Right ventricle myocardium inferior (tissue), 1 donor: Measurements from ENCODE around the gene PAK1IP1. TPM values are rescaled to one million over a fixed set of nuclear protein-coding genes. Genes with fewer than 3 reads are reported as not detected.
"Not testable (repeated sequence)": the region's sequence is repeated elsewhere in the genome, so short reads cannot be mapped to it uniquely, and the experiment has no call there.

Experiments used
- ATAC-seq: fragments of 200-7000 bp; cut with Tn5 transposase; one replicate; pipeline ENCODE4 v1.9.1; 2020; ENCODE audit warnings: mild to moderate bottlenecking, moderate library complexity
- DNase-seq: peaks from one replicate; pipeline ENCODE4 v3.0.0; 2021; ENCODE audit errors: missing footprints
- intact Hi-C: fragments of 100-400 bp; cut with DNase I; formaldehyde crosslinking; loops from one replicate; pipeline ENCODE4 v1.11.0; 2022
- total RNA-seq: library from RNA; stranded (reverse); fragmentation: NEBNext Ultra II Directional; extraction: Animal tissue kit (Norgen Biotek cat#: 25700); gene quantifications from one replicate; pipeline ENCODE4 v1.2.1, GENCODE V29; 2021
- donor health status: DM: no; HTN: yes; CAD: no; lungs with severe emphysema.

PAK1IP1 gene
- total RNA-seq, 1 donor from 2014 or later, result 11.5 TPM

- intact Hi-C loops, result no loop called here
- DNase-seq (no peak), ATAC-seq (no peak)
Observed at GRCh38 chr6:10687582-10687981, 7.2 kb upstream of the PAK1IP1 start.

GRCh38 chr6:10690651-10691445 lies 3.9 kb upstream of the PAK1IP1 start:
- DNase-seq, result no peak
- ATAC-seq, result no peak
- intact Hi-C loops, result no loop called here

- ATAC-seq, result no peak
- DNase-seq, result no peak
- intact Hi-C loops, result no loop called here
Observed at GRCh38 chr6:10692965-10693538, 1.7 kb upstream of the PAK1IP1 start.

DNA sequence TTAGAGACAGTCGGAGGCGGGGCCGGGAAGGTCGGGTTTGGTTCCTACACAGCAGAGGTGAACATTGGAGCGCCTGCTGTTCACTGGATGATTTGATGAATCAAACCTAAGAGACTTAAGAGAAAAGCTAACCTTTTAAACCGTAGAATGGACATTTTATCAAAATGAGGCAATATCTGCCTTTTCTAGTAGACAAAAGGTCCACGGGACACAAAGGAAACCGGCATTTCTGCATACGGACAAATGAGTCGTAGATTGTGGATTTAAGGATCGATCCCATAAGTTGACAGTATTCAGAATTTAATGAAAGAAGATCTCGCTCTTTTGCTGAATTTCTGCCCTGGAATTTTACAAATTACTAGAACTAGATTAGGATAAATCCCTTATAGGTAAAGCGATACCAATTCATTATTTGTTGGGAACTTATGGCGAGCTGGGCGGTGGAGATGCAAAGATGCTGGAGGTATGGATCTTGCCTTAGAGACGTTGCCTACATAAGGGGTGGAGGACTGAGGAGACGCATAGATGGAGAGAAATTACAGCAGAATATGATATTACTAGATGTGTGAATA lies 400 bp downstream of the PAK1IP1 start:
- DNase-seq (no peak), ATAC-seq (no peak)
- intact Hi-C loops, result loop anchor here (2.0 kb wide), 3 partner anchors 28 to 110 kb away; partner anchors contain the start of genes TMEM14B and TMEM14C

DNA sequence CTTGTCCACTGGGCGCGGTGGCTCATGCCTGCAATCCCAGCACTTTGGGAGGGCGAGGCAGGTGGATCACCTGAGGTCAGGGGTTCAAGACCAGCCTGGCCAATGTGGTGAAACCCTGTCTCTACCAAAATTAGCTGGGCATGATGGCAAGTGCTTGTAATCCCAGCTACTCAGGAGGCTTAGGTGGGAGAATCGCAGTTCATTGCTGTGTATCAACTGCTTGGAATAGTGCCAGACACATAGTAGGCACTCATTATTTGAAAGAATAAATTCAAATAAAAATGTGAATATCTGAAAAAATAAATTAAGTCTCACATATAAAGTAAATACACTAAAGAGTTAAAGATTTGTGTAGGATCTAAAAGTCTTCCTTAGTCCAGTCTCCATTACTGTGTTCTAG lies 1.9 kb downstream of the PAK1IP1 start:
- DNase-seq (no peak), ATAC-seq (no peak)
- intact Hi-C loops, result no loop called here

GRCh38 chr6:10713962-10714361 lies 19.2 kb downstream of the PAK1IP1 start:
- intact Hi-C loops, result no loop called here
- ATAC-seq, result no peak
- DNase-seq, result no peak

DNA sequence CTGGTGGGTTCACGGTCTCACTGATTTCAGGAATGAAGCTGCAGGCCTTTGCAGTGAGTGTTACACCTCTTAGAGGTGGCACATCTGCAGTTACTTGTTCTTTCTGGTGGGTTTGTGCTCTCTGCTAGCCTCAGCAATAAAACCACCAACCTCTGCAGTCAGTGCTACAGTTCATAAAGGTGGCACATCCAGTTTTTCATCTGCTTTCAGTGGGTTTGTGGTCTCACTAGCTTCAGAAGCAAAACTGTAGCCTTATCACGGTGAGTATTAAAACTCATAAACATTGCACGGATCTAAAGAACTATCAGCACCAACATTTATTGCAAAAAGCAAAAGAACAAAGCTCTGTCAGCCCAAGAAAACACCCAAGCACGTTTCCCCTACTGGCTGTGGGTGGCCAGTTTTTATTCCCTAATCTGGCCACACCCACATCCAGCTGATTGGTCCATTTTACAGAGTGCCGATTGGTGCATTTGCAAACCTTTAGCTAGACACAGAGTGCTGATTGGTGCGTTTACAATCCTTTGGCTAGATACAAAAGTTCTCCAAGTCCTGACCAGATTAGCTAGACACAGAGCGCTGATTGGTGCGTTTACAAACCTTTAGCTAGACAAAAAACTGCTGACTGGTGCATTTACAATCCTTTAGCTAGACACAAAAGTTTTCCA lies 24.7 kb downstream of the PAK1IP1 start:
- no peak for ATAC-seq
- intact Hi-C loops, result no loop called here
- no peak for DNase-seq

- DNase-seq (peak; percentile 71), ATAC-seq (no peak)
- intact Hi-C loops, result loop anchor here (10.0 kb wide), 1 partner anchor 205 kb away; no protein-coding TSS in a partner anchor
Observed at GRCh38 chr6:10719964-10720264, 25.1 kb downstream of the PAK1IP1 start.

DNA sequence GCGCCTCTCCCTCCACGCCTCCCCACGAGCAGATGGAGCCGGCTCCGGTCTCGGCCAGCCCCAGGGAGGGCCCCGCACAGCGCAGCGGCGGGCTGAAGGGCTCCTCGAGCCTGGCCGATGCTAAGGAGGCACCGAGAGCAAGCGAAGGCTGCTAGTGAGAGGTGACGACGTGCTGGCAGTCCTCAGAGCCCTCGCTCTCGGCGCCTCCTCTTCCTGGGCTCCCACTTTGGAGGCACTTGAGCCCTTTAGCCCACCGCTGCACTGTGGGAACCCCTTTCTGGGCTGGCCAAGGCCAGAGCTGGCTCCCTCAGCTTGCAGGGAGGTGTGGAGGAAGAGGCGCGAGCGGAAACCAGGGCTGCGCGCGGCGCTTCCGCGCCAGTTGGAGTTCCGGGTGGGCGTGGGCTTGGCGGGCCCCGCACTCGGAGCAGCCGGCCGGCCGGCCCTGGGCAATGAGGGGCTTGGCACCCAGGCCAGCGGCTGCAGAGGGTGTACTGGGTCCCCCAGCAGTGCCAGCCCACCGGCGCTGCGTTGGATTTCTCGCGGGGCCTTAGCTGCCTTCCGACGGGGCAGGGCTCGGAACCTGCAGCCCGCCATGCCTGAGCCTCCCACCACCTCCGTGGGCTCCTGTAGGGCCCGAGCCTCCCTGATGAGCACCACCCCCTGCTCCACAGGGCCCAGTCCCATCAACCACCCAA lies 25.6 kb downstream of the PAK1IP1 start:
- no peak for ATAC-seq
- peak; percentile 77 for DNase-seq
- intact Hi-C loops, result loop anchor here (10.0 kb wide), 1 partner anchor 206 kb away; no protein-coding TSS in a partner anchor

DNA sequence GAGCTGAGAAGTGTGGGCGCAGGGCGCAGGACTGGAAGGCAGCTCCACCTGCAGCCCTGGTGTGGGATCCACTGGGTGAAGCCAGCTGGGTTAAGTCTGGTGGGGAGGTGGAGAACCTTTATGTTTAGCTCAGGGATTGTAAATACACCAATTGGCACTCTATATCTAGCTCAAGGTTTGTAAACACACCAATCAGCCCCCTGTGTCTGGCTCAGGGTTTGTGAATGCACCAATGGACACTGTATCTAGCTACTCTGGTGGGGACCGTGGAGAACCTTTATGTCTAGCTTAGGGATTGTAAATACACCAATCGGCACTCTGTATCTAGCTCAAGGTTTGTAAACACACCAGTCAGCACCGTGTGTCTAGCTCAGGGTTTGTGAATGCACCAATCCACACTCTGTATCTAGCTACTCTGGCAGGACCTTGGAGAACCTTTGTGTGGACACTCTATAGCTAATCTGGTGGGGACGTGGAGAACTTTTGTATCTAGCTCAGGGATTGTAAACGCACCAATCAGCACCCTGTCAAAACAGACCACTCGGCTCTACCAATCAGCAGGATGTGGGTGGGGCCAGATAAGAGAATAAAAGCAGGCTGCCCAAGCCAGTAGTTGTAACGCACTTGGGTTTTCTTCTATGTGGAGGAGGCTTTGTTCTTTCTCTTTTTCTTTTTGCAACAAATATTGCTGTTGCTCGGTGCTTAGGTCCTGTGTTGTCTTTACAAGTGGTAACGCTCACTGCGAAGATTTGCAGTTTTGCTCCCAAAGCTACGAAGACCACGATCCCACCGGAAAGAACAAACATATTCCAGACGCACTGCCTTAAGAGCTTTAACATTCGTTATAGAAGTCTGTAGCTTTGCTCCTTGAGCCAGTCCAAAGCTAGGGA lies 26.4 kb downstream of the PAK1IP1 start:
- ATAC-seq, DNase-seq: not testable (repeated sequence)
- intact Hi-C loops, result loop anchor here (10.0 kb wide), 1 partner anchor 206 kb away; no protein-coding TSS in a partner anchor

DNA sequence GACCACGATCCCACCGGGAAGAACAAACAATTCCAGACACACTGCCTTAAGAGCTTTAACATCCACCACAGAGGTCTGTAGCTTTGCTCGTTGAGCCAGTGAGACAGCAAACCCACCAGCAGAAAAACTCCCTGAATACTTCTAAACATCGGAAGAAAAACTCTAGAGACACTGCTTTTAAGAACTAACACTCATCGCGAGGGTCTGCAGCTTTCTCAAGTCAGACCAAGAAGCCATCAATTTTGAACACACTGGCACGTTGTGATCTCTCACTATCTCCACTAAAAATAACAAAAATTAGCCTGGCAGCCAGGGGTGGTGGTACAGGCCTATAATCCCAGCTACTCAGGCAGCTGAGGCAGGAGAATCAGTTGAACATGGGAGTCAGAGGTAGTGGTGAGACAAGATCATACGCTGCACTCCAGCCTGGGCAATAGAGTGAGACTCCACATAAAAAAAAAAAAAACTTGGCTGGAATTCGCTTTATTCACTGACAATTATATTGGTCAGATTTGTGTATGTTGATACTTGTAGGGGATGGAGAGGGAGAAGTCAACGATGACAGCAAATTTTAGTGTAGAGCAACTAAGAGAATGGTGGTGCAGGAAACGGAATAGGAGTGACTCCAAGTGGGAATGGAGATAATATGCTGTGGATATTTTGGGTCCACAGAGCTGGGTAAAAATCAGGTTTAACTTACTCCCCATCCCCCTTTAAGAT lies 27.2 kb downstream of the PAK1IP1 start:
- ATAC-seq, result no peak
- no peak for DNase-seq
- intact Hi-C loops, result loop anchor here (1.0 to 10.0 kb wide), 3 partner anchors 25 to 207 kb away; partner anchors contain the start of genes C6orf52, PAK1IP1 and TMEM14B

DNA sequence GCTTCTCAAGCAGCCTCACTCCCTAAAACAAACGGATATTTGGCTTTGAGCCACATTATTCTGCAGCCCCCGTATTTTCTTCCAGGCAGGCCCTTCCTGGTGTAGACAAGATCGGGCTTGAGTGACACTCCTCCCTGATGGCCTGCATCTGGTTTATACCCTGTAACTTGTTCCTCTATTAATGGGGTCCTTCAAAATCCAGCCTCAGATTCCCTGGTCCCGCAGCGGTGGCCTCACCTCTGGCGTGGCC lies 27.7 kb downstream of the PAK1IP1 start:
- ATAC-seq (no peak), DNase-seq (no peak)
- intact Hi-C loops, result loop anchor here (1.0 to 10.0 kb wide), 3 partner anchors 25 to 208 kb away; partner anchors contain the start of genes C6orf52, PAK1IP1 and TMEM14B

DNA sequence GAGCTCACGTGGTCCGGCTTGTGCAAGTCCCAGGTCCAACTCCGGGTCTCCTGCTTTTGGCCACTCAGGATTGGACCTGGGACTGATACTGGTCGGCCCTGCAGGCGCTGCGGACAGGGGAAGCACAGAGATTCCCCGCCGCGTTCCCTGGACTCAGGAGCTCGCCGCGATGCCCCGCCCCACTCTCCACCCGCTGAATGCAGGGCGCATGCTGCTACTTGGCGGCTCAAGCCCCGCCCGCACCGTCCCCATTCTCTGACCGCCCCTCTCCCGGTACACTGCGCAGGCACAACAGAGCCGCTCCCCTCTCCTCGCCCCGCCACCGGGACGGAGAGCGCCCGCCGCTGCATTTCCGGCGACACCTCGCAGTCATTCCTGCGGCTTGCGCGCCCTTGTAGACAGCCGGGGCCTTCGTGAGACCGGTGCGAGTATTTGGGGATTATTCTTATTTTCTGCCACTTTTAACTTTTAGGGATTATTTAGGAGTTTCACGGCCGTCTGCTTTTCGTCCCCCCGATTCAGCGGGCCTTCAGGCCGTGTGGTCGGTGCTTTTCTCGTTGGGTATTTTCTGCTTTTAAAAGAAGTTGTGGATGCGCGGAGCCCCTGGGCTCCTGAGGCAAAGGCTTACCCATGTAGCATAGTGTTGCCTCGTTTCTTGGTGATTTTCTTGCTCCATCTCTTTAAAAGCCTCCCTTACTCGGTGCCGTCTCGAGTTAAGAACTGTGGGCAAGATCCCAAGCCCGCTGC lies 28.2 kb downstream of the PAK1IP1 start, which contains the start of gene TMEM14C:
Gene TMEM14C, plus strand, starts transcription at position 251 of the 747 bp plus-strand sequence. CDS start 1,544 bp downstream, outside the sequence.
- intact Hi-C loops, result loop anchor here (1.0 to 10.0 kb wide), 3 partner anchors 24 to 208 kb away; partner anchors contain the start of genes C6orf52, PAK1IP1 and TMEM14B
- ATAC-seq, result peak; percentile 99
- DNase-seq, result peak; percentile 100

- no peak for ATAC-seq
- intact Hi-C loops, result loop anchor here (2.0 to 10.0 kb wide), 2 partner anchors 29 to 209 kb away; partner anchors contain the start of genes C6orf52 and PAK1IP1
- DNase-seq, result no peak
Observed at GRCh38 chr6:10723567-10723881, 28.8 kb downstream of the PAK1IP1 start.

GRCh38 chr6:10725044-10725443 lies 30.3 kb downstream of the PAK1IP1 start:
- DNase-seq, result no peak
- intact Hi-C loops, result loop anchor here (10.0 kb wide), 1 partner anchor 210 kb away; no protein-coding TSS in a partner anchor
- ATAC-seq, result no peak

DNA sequence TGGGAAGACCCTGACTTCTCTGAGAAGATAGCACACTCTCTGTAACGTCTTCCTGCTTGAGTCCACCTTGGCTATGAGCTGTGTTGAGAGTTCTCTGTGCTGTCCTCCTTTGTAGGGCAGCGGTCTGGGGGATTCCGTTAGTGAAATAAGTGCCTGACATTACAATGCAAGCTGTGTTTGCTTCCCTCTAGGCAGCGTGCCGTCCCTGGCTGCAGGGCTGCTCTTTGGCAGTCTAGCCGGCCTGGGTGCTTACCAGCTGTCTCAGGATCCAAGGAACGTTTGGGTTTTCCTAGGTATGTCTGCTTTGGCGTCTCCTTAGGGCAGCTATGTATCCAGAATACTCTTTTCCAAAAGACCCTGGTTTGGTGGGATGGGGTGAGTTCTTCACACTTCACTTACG lies 30.9 kb downstream of the PAK1IP1 start:
- ATAC-seq (no peak), DNase-seq (no peak)
- intact Hi-C loops, result loop anchor here (10.0 kb wide), 1 partner anchor 211 kb away; no protein-coding TSS in a partner anchor
